SKM-1 treated with dmso at 0.1 percent for 144 hours (cell line): ENCODE results near the gene WWOX.

Experiments used
- DNase-seq: peaks from one replicate; lab custom pipeline; 2025; ENCODE audit not compliant: unreplicated experiment; lab: John Stamatoyannopoulos, UW

The WWOX gene

DNA sequence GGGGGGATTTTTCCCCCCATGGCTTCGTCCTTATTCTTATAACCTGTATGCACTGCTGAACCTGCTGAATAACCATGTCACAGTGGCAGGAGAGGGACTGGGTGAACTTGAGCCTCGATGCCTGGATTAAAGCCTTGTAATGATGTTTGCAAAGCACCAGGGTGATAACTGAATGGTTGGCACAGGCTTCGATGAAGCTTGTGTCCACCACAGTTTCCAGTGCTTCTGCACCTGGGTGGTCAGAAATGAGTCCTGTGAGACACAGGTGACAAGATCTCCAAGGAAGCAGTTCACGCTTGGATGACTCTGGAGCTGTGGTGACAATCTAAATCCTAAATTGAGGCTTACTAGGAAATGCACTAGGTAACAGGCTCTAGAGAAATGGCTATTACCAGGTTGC lies 771.8 kb downstream of the WWOX start:
- no peak for DNase-seq

DNA sequence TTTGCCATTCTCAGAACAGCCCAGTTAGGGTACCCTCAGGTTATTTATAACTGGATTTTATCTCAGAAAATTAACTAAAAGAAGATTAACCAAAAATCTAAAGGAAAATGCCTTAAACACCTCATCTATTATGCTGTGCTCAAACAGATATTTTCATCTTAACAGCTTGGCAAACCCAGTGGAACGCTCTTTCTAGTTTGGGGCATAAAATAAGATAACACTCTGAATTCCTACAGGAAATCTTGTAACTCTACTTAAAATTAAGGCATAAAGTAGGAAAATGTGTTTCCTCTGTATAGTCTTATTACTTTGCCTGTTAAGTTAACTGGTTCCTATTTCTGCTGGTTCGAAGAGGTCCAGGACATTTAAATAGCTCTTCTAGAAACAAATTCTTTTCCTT lies 777.2 kb downstream of the WWOX start:
- no peak for DNase-seq

DNA sequence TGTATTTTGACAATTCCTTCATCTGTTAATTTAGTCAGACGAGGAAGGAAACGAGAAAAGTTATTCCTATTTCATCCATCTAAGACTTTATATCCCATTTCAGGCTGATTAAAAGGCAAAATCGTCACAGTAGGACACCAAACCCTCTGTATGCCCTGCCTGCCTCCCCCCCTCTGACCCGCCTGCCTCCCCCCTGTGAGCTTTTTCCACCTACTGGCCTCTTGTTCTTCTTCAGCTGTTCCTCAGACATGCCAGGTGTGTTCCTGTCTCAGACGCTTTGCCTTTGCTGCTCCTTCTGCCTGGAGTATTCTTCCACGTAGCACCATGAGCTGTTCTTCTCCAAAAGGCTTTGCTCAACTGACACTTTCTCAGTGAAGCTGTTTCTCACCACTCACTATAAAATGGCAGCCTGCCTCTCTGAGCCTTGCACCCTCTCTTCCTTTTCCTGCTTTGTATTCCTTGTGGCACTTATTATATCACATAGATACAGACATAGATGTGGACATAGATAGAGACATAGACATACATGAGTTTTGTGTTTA lies 777.7 kb downstream of the WWOX start:
- no peak for DNase-seq

DNA sequence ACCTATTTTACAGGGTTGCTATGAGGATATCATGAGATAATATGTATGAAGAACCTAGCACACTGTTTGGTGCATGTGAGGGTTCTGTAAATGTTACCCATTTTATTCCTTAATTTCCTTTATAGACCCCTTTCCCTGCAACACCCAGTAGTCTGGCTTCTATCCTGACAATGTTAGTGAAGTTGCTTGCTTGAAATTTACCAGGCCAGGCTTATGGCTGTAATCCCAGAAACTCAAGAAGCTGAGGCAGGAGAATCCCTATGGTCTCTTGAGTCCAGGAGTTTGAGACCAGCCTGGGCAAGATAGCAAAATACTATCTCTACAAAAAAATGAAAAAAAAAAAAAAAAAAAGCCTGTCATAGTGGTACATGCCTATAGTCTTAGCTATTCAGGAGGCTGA lies 779.1 kb downstream of the WWOX start:
- no peak for DNase-seq

DNA sequence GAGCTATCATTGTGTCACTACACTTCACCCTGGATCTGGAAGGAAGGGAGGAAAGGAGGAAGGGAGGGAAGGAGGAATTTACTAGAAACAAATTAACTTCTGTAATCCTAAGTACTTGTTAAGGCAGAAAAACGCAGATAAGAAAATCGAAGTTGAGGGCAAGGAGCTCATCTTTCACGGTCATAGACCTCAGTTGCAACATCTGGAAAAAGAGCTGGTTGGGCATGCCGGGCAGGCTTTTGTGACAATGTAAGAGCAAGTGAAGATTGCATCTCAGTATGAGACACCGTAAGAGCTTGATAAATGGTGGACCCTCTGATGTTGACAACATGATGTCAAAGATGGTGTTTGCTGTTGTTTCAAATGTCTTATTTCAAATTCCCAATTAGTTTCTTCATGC lies 779.6 kb downstream of the WWOX start:
- DNase-seq, result no peak

DNA sequence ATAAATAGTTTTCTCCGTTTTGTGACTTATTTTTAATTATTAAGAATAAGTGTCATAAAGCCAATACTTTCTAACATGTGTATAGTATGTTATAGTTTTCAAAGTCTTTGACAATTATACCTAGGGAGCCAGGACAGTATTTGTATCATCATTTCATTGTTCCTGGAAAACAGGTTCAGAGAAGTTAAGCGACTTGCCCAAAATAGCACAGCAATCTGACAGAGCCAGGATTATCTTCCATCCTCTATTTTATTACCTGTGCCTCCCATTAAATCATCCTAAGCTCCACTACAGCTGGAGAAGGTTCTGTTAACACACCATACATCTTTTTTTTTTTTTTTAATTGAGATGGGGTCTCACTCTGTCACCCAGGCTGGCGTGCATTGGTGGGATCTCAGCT lies 782.7 kb downstream of the WWOX start:
- DNase-seq, result no peak

DNA sequence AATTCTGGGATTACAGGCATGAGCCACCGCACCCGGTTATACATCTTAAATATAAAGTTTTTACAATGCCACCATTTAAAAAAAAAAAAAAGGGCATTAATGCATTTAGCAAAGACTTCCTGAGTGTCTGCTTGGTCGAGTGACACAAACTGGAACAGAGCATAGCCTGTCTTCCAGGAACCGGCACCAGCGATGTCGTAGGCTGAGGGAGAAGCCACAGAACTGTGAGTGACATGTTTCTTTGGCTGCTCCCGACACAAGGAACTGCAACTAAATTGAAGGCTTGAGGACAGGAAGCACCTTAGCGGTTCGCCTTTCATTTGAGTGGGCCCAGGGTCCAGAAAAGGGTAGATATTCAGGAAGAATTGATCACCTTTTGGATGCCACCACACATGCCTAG lies 783.3 kb downstream of the WWOX start:
- DNase-seq, result no peak

DNA sequence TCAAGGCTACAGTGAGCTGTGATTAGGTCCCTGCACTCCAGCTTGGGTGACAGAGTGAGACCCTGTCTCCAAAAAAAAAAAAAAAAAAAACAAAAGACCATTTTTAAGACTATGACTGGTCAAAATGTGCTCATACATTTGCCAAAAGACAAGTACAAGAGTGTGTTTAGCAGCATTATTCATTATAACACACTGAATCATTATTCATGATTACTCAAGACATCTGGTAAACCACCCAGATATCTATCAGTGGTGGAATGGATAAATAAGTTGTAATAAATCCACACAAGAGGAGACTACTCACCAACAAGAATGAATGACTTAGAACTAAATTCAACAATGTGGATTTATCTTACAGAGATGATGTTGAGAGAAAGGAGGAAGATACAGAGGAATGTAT lies 784.8 kb downstream of the WWOX start:
- DNase-seq, result no peak

DNA sequence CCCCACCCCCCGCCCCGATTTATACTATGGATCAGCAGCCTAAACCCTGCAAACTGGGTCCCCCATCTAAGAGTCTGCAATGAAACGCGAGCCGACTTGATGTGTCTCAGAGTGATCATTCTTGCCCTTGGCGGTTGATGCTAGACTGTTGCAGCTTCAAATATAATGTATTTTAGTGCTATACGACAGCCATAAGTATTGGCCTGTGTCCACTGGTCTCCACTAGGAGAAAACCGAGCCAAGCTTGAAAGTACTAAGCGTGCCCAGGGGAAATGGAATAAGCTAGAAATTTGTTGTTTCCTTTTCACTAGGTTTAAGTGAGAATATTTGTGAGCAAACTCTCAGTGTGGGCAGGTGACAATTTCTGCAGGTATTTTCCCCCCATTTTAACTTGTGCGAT lies 789.9 kb downstream of the WWOX start:
- no peak for DNase-seq

DNA sequence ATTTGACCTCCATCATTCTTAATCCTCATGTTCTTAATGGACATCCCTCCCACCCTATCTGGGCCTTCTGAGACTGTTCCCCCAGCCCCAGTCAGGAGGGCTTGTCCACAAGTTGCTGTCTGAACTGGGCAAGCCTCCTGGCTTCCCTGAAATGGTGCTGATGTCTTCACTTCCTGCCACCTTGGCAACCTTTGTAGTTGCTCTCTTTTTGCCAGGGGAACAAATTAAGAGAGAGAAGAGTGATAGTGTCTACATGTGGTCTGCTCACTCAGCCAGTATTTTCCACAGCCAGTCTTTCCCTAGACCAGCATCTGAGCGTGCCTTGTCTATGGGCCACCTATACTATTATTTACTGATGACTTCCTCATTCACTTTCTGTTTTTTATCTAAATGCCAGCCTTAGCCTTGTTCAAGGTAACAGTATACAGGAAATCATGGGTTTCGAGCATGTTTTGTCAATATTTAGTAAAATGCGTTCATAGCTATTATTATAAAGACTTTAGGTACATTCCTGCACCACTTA lies 791.0 kb downstream of the WWOX start:
- DNase-seq, result no peak

DNA sequence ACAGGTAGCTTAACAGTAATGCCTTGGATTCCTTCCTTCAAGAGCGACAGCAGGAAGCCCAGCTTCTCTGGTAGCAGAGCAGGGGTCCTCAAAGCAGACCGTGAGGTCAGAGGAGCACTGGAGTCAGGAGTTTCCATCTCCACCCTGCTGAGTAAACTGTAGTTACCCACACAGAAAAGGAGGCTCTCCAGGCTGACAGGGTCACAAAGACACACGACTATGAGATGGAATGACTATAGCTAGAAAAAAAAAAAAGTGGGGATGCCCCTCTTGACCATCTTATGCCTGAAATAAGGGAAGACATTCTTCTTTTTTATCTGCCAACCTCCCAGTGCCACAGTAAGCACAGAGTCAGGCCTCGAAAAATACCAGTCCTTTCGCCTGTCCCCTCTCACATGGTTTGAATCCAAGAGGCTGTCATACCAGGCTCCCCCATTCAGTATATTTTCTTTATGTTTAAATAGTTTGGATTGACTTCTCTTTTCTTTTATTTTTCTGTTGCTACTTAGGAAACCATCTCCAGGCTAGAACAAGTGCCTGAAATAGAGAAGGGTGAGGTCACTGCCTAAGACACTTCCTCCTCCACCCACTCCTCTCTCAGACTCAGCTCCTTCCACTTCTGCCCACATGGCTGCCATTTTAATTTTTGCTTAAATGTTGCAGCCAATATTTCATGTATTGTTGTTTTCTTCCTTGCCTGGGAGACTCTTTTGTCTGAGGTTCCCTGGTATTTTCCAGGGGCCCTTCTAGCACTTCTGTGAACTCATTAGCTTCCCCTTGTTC lies 793.7 kb downstream of the WWOX start:
- DNase-seq, result peak; percentile 47

DNA sequence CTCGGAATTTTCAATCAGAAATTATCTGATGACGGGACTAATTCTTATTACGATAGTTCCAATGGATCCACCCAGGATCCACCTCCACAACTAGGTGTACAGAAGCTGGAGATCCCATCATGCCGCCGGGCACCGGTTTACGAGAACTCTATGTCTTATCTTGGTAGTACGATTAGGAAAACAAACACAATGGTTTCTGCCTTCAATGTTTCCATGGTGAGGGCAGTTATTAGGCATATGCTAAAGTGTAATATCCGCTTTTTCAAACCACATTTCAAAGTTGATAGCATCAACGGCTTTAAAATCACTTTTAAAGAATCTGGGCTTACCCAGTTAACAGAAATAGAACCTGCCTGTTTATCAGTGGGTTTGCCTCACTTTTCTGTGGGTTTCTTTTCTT lies 795.4 kb downstream of the WWOX start:
- no peak for DNase-seq

DNA sequence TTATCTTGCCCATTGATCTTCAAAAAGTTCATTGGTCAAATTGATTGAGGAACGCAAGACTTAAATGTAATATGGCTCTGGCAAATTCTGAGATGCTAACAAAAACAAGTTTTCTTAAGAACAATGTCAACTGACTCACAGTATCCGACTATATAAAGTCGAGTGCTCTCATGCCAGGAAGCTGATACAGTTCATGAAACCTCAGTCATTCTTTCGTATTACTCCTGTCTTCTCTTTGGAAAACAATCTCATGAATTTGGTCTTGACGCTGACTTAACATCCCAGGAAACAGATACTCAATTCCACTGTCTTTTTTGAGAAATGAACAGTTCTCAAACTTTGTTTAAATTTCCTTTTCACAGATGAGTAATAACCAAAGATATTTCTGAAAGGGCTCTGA lies 796.2 kb downstream of the WWOX start:
- DNase-seq, result no peak

DNA sequence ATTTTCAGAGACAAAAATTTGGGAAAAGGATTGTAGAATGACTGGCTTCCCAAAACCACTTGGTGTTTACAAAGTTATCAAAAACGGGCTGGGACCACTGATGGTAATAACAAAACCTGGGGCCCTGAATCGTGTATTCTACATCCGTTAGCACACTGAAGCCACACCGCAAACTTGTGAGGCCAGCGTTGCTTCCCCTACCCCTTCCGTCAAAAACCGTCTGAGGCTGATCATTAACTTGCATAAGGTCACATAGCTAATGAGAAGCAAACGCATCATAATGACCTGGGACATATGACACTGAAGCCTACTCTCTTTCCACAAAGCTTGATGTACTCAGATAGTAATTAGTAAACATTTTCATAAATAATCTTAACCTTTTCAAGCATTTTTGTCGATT lies 796.8 kb downstream of the WWOX start:
- DNase-seq, result no peak

DNA sequence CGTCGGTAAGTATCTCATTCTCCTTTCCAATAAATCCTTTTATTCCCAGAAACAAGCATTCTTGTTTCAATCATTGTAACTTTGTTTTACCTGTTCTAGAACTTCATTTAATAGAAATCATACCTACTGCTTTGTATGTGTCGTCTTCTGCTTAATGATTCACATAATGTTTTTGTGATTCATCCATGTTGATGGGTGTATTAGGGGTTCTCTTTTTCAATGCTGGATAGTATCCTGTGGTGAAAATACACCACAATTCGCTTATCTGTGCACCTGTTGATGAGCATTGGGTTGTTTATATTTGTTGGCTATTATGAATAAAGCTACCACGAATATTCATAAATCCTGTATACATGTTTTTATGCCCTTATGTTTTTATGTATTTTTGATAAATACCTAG lies 797.8 kb downstream of the WWOX start:
- DNase-seq, result no peak

DNA sequence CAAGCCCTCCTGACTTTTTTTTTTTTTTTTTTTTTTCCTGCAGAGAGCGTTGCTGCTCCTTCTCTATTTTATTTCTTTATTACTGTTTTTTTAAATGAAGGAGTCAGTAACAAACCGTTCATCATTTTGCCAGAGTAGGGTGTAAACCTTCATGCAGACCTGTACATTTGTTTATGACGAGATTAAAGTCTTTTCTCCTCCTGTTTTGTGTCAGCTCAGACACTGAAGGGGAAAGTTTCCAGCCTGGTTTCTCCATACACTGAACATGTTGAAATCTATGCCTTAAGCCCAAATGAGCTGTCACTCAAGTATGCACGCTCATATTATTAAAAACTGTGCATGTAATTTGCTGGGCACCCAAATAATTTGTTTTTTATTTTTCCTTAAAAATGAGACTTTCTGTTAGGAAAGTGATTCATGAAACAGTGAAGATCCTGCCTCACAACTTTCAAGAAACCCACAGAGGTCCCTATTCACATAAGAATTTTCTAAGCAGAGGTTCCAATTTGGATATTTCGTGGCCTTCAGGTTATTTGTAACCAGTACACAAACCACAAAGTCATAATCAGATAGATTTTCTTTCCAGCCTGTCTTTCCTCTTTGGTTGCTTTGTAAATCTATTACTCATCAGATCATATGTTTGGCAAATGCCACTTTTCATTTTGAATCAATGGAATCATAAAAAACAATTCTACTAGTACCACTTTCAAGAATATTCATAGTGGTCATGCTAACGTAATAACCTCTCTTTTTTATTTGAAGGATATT lies 800.8 kb downstream of the WWOX start:
- no peak for DNase-seq

DNA sequence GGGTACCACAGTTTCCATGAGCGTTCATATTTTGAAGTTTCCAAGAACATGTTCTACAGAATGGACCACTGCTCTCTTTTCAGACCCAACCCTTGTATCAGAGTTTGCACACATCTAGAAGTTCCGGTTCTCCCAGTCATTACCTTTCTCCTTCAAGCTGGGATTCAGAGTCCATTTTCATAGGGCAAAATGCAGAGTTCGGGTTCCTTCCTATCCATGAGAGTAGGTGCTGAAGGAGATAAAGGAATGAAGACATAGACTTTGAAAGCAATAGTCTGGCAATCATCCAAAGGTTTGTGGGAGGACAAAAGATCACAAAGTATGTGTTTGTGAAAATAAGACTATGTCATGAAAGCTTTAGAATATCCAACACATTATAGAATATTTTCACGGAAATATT lies 801.5 kb downstream of the WWOX start:
- DNase-seq, result no peak

DNA sequence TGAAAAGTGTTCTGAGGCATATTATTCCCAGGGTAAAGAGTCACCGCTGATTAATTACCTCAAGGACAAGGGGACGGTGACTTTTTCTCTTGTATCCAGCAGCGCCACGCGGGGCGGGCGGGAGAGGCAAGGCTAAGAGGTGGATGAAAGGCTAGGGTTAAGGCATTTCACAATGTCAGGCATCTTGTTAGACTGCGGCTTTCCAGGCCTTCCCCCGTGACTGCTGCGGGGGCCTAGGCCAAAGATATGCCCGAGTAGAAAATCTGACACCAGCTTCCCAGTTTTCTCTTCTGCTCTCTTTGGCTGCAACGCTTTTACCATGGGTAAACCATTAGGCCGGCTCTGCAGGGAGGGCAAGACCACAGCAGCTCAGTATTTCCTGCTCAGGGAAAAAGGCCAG lies 802.9 kb downstream of the WWOX start:
- no peak for DNase-seq

DNA sequence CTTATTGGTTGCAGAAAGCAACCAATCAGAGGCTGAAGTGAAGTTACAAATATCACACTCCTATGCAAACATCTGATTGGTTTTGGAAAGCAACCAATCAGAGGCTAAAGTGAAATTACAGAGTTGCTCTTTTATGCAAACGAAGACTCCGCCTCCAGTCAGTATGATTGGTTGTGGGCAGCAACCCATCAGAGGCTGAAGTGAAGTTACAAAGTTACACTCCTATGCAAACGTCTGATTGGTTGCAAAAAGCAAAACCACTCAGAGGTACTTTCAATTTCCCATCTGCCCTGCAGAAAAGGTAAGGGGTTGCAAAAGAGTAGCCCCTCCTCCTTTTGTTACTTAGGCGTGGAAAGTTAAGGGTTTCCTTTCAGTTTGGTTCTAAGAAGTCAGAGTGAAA lies 803.8 kb downstream of the WWOX start:
- DNase-seq, result no peak

DNA sequence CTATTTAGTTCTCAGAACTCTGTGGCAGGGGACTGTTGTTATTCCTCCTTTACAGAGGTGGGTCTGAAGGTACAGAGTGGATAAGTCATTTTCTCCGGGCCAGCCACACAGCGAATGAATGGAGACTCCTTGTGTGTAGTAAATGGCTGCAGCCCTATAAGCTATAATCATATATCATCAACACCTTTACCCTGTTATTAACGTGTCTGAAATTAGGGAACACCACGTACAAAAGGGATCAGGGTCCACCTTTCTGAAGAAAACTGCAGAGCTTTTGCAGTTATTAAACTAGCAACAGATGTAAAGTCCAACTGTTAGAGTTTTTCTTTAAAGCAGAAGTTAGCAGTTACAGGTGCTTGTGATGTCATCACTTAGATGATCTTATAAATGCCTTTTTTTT lies 804.4 kb downstream of the WWOX start:
- no peak for DNase-seq

DNA sequence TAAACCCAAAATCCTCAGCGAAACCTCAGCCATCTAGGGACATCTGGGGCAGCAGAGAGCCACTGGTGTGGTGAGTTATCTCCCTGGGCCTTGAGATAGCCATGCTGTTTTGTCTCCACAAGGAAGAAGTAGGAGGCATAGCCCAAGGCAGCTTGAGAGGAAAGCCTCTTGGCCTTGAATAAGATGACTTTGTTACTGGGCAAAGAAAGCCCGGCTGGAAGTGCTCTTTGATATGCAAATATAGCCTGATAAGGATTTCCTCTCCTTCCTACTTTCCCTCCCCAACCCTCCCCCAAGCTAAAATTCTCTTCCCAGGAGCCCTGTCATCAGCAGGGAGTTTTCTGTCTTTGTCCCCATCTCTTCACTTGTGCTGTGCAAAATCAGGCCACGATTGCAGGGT lies 806.7 kb downstream of the WWOX start:
- no peak for DNase-seq

DNA sequence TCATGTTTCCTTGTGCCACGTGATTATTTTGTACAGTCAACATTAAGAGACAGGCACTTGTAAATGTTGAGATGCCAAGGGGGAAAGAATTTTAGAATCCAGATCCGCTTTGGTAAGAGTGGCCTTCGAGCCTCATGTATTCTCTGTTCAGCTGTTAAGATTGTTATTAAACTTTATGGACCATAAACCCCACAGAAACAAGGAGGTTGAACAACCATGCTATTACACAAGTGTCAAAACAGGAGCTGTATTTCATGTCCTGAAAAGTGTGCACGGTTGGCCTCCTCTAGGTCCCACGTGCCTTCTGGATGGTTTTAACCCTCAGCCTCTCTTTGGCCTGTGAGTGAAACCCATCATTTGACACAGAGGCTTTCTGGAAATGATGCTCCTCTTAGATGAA lies 809.8 kb downstream of the WWOX start:
- no peak for DNase-seq
